Bronchial epithelial cell (primary cell): Measurements from ENCODE around the gene NSUN3. TPM values are rescaled to one million over a fixed set of nuclear protein-coding genes. Genes with fewer than 3 reads are reported as not detected.
"Not testable (repeated sequence)": the region's sequence is repeated elsewhere in the genome, so short reads cannot be mapped to it uniquely, and the experiment has no call there.

ENCODE experiments used
- DNase-seq: peaks from one replicate; pipeline ENCODE4 v3.0.0-alpha.2; 2010; ENCODE audit warnings: low read depth
- FAIRE-seq: peaks from 2 replicates; lab custom pipeline; 2011; peaks lifted over from hg19 to GRCh38; lab: Jason Lieb, UNC
- H3K27me3 ChIP-seq: 2 replicates; pipeline ENCODE4 v1.5.1; 2011; ENCODE audit warnings: low read length; ENCODE audit not compliant: control insufficient read depth, insufficient read depth
- H3K36me3 ChIP-seq: 2 replicates; pipeline ENCODE4 v1.5.1; 2011; ENCODE audit warnings: low read length; ENCODE audit not compliant: control insufficient read depth, insufficient read depth
- H3K4me3 ChIP-seq: 2 replicates; pipeline ENCODE4 v1.5.1; 2011; ENCODE audit warnings: mild to moderate bottlenecking, low read depth, low read length, control low read depth
- CTCF ChIP-seq: IDR thresholded peaks from 2 replicates; pipeline ENCODE4 v1.5.1; 2011; ENCODE audit warnings: mild to moderate bottlenecking, moderate library complexity, low read length, control low read depth, inconsistent platforms; ENCODE audit not compliant: insufficient read depth, severe bottlenecking
- total RNA-seq: library from RNA; depleted of rRNA; stranded (reverse); fragments of >200 nt; gene quantifications from 2 replicates; pipeline ENCODE4 v1.2.1, GENCODE V29; 2014

Gene NSUN3
- total RNA-seq, 1 donor from 2014 or later = 7.9 TPM

- DNase-seq (peak; percentile 44), FAIRE-seq (no peak)
- no peaks in the 10 kb centered on the region for H3K36me3 ChIP-seq
- TF ChIP-seq CTCF = no peak
- no peaks in the 10 kb centered on the region for H3K27me3 ChIP-seq
- H3K4me3 ChIP-seq = no peak overlapping the region
These were observed 39.0 kb downstream of the NSUN3 start for GRCh38 chr3:94101860-94102259.

- no peak for TF ChIP-seq CTCF
- H3K27me3 ChIP-seq = no peaks in the 10 kb centered on the region
- peak; percentile 50 for DNase-seq
- no peak for FAIRE-seq
- no peak overlapping the region for H3K4me3 ChIP-seq
- H3K36me3 ChIP-seq = no peaks in the 10 kb centered on the region
These were observed 43.4 kb downstream of the NSUN3 start for GRCh38 chr3:94106268-94106667.

- H3K36me3 ChIP-seq, H3K27me3 ChIP-seq, DNase-seq, H3K4me3 ChIP-seq, FAIRE-seq: not testable (repeated sequence)
These were observed 47.4 kb downstream of the NSUN3 start for GRCh38 chr3:94110232-94110631.

- no peak for TF ChIP-seq CTCF
- FAIRE-seq (no peak), DNase-seq (no peak)
- Histone ChIP-seq H3K4me3 (no peak overlapping the region), H3K27me3 (no peaks in the 10 kb centered on the region), H3K36me3 (peaks cover 2% of the 10 kb centered on the region)
These were observed 48.0 kb downstream of the NSUN3 start for GRCh38 chr3:94110854-94111253.

- FAIRE-seq (no peak), DNase-seq (no peak)
- Histone ChIP-seq H3K27me3 (no peaks in the 10 kb centered on the region), H3K36me3 (peaks cover 2% of the 10 kb centered on the region), H3K4me3 (no peak overlapping the region)
- TF ChIP-seq CTCF = no peak
These were observed 51.8 kb downstream of the NSUN3 start for GRCh38 chr3:94114666-94115065.

- no peak for FAIRE-seq
- Histone ChIP-seq H3K36me3 (peaks cover 2% of the 10 kb centered on the region), H3K27me3 (no peaks in the 10 kb centered on the region), H3K4me3 (no peak overlapping the region)
- peak; percentile 33 for TF ChIP-seq CTCF
- DNase-seq = peak; percentile 46
These were observed 52.6 kb downstream of the NSUN3 start for GRCh38 chr3:94115482-94115881.
